ENCODE measurements around the gene HOXA13.

DNA sequence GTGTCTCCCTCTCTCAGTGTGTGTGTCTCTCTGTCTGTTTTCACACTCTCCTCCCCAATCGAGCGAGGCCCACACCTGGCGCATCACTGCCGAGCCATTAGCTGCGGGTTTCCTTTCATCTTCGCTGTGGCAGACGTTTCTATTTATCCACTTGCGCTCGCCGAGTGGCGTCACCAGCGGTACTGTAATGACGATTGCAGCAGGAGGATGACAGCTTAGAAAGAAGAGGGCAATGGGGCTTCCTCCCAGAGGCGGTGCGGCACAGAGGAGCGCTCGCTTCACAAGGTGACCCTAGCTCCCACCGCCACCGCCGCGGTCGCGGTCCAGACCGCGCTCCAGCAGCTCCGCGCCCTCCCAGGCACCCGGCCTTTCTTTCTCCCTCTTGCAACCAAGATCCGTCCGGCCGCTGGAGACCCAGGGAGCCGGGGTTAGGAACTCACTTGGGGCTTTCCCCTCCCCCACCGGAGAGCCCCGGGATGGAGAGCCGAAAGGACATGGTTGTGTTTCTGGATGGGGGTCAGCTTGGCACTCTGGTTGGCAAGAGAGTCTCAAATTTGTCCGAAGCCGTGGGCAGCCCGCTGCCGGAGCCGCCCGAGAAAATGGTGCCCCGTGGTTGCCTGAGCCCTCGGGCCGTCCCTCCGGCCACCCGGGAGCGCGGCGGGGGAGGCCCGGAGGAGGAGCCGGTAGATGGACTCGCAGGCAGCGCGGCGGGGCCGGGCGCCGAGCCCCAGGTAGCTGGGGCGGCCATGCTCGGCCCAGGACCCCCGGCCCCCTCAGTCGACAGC is 42.9 kb upstream of the HOXA13 start, which contains the start of gene EVX1:
- TF ChIP-seq, protein P1, sequence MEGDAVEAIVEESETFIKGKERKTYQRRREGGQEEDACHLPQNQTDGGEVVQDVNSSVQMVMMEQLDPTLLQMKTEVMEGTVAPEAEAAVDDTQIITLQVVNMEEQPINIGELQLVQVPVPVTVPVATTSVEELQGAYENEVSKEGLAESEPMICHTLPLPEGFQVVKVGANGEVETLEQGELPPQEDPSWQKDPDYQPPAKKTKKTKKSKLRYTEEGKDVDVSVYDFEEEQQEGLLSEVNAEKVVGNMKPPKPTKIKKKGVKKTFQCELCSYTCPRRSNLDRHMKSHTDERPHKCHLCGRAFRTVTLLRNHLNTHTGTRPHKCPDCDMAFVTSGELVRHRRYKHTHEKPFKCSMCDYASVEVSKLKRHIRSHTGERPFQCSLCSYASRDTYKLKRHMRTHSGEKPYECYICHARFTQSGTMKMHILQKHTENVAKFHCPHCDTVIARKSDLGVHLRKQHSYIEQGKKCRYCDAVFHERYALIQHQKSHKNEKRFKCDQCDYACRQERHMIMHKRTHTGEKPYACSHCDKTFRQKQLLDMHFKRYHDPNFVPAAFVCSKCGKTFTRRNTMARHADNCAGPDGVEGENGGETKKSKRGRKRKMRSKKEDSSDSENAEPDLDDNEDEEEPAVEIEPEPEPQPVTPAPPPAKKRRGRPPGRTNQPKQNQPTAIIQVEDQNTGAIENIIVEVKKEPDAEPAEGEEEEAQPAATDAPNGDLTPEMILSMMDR (IDR thresholded peaks at IDR 0.05; ENCODE audit: poor library complexity), result no peak
- TF ChIP-seq EZH2 (IDR thresholded peaks at IDR 0.05; ENCODE audit: borderline replicate concordance), result peak; percentile 81
- TF ChIP-seq EZH2phosphoT487 (IDR thresholded peaks at IDR 0.05; ENCODE audit: low read depth, severe bottlenecking, unreplicated experiment), result no peak

Measured in hepatocyte (in vitro differentiated cells).